DND-41 (cell line): ENCODE results near the gene PSKH1.

ENCODE experiments used
- CTCF ChIP-seq: IDR thresholded peaks from 2 replicates; pipeline ENCODE4 v1.5.1; 2012; ENCODE audit warnings: borderline replicate concordance, low read length, moderate library complexity, mild to moderate bottlenecking; ENCODE audit not compliant: poor library complexity, severe bottlenecking; ENCODE audit errors: extremely low read depth
- EZH2 ChIP-seq: IDR thresholded peaks from 3 replicates; pipeline ENCODE4 v1.6.1; 2012; ENCODE audit warnings: borderline replicate concordance, low read depth, mild to moderate bottlenecking, moderate library complexity, low read length, inconsistent platforms; ENCODE audit not compliant: severe bottlenecking

GRCh38 chr16:67902831-67903230, 9.8 kb downstream of the PSKH1 start:
- TF ChIP-seq CTCF, result no peak
- TF ChIP-seq EZH2, result no peak
